EL (cell line): Measurements from ENCODE around the gene TNIP3.
"Not testable (repeated sequence)": the region's sequence is repeated elsewhere in the genome, so short reads cannot be mapped to it uniquely, and the experiment has no call there.

Source experiments
- DNase-seq: peaks from one replicate; pipeline ENCODE4 v3.0.0-alpha.2; 2016

Gene TNIP3

DNA sequence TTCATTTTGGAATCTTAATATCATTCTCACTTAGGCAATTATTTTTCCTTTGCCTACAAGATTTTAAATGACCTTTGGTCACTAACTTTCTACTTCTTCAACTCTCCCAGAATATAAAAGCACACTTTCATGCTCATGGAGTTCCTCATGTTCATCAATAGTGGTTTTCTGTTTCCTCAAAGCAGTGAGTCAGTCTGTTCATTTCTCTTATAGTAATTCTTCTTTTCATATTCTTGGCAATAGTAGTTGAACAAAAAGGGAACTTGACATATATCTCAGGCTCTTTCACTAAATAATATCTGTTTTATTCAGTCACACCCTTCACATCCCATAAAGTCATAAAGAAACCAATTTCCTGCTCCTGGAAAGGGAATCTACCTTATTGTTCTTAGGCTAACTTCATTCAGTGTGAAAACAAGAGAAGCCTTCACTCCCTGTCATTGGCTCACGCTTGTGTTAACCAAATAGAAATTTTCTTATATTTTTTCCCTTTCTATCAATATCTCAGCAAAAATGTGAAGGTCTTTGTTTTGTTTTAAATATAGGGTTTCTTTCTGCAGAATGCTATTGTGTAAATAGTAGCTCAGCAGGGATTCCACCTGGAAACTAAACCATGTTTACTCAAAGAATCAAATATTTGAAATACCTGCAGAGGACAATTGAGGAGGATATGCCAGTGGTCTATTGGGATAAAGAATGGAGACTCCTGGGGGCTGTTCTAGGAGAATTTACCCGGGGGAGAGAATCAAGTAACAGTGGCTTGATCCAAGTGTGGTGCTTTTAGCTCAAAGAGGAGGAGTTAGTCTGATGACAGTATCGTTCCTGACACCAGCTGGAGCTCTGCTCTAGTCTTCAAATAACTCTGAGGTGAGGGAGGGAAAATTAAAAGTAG, 13.4 kb upstream of the TNIP3 start:
- DNase-seq: no peak

DNA sequence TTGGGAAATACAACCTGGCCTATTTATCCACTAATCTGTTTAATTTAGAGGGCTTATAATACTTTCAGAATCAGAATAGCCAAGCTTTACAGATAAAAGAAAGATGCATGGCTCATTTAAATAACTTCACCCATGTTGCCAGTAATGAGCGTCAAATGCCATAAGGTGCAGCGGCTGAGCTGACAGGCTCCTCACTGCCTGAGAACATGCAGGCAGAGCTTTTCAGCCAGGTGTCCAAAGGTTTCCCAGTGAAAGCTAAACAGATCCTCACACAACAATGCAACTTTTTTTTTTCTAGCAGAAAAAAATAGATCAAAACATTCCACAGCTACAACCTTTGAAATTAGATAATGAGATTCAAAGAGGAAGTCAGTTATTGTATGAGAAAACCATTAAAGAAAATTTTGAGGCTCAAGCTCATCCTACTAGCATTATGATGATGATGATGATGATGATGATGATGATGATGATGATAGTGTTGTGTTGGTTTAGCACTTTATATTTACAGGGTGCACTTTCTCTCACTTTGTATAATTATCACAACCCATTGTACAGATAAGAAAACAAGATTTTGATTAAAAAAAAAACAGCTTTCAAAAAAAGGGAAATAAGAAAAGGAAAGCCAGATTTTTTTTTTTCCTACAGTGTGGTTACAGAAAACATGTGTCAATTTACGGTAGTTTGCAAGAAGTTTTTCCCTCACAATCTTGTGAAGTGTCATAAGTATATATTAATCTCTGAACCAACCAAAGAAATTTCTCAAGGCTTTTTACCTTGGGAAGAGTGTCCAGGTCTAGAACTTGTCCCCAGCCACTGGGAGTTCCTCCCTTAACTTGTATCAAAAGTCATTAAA, 12.2 kb upstream of the TNIP3 start:
- no peak for DNase-seq

DNA sequence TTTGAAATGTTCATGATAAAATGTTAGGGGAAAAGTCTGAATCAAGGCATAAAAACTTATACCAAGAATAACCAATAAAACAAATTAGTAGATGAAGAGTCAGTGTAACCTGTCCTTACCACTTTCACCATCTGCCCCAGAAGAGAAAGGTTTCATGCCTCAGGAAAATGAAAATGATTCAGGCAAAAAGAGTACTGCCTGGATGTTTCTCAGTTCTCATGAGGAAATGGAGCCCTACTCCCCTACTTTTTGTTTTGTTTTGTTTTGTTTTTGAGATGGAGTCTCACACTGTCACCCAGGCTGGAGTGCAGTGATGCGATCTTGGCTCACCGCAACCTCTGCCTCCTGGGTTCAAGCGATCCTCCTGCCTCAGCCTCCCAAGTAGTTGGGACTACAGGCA, 7.4 kb upstream of the TNIP3 start:
- DNase-seq: not testable (repeated sequence)

DNA sequence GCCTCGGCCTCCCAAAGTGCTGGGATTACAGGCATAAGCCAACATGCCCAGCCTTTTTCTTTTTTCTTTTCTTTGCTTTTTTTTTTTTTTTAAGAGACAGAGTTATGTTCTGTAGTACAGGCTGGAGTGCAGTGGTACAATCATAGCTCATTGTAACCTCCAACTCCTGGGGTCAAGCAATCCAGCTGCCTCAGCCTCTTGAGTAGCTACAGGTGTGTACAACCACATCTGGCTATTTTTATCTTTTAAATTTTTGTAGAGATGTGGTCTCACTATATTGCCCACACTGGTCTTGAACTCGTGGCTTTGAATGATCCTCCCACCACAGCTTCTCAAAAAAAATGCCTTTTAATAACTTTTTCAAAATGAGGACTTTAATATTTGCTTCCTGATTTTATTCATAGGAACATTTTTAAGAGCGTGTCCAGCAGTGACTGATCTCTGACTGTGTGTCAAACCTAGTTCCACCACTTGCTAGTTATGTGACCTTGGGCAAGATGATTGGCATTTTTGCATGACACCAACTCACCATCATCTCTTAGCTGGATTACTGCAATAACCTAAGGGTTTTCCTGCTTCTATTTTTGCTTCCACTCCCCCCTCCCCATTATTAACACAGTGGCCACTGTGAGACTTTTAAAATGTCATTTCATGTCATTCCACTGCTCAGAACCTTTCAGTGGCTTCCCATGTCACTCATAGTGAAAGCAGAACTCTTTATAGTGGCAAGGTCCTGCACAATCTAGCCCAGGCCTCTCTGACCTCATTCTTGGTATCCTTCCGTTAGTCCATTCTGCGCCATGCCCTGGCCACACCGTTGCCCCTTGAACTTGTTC, 4.5 kb upstream of the TNIP3 start:
- DNase-seq: no peak

DNA sequence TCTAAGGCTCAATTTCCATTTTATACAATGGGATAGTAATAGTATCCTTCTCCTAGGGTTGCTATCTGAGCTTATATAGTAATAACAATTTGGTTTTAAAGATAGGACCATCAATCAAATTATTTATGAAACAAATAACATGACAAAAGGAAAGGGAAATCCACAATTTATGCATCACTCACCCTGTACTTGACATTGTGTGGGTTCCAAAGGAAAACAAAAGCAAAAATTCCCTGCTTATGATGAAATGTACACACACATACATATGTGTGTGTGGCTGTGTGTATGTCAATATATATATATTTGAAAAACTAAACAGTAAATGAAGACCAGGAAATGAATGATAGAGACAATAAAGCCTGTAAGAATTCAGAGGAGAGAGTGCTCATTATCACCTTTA, 2.9 kb upstream of the TNIP3 start:
- no peak for DNase-seq

DNA sequence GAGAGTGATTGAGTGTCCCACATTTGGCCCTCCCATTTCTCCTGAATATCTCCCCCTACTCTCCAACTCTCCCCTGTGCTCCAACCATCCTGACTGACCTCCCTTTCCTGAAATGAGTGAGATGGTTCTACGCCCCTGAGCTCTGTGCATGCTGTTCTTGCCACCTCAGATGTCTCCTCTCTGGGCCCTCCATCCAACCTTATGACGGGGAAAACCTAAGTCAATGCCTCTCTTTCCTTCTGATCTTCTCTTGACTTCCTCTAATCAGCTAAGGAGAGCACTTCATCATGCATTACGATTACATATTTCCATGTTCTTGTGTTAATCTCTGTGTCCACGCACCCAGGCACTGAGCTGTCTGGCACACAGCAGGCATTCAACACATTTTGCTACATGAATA, 1.1 kb upstream of the TNIP3 start:
- DNase-seq: no peak

DNA sequence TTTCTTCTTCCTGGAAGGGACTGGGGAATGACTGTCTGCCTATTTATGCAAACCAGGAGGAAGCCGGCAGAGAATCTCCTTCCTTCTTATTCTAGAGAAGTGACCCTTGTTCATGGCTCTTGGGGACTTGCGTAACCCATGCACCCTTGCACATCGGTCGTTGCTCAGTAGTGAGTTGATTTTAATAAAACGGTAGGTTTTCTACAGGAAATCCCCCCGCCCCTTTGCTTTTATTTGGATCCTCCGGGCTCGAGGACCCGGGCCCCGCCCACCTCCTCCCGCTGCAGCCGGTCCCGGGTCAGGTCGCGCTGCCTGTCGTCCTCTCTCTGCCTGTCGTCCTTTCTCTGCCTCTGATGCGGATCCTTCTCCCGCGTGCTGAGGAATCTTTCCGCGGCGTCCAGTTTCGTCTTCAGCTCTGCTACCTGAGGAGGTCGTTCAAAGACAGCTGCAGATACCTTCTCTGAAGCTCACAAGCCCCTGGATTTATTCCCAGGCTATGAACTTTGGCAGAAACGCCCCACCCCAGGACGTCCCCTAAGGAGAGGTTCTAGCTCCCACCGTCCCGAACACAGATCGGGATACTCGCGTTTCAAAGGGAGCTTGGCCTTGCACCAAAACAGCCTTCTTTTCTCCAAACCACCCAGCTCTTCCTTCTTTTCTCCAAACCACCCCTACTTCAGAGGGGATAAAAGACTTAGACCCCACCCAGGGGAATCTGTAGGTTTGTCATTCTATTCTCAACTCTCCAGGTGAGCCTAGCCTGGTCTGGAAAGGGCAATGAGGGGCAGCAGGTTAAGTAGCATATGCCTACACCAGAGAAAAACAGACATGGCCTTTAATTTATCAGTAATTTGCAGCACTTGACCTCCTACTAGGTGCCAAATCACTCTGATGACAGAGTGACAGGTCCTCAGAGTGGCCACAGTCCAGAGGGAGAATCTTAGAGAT, 7.0 kb downstream of the TNIP3 start:
- peak; percentile 36 for DNase-seq

DNA sequence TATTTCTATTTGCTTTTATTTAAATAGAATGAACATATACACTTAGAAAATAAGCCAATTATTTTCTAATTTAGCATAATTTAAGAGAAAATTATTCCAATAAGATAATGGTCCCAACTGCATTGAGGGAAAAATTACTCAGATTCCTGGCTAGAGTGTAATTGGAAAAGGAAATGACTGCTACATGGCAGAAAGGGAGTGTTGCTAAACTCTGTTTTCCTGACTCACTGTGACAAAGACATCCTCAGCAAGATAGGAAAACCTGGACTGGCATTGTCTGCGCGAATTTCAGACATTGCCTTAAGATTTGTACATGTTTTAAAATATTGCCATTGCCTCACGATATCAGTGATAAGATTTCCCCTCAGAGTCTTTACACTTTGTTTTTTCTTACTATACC, 8.2 kb downstream of the TNIP3 start:
- DNase-seq: peak; percentile 85

DNA sequence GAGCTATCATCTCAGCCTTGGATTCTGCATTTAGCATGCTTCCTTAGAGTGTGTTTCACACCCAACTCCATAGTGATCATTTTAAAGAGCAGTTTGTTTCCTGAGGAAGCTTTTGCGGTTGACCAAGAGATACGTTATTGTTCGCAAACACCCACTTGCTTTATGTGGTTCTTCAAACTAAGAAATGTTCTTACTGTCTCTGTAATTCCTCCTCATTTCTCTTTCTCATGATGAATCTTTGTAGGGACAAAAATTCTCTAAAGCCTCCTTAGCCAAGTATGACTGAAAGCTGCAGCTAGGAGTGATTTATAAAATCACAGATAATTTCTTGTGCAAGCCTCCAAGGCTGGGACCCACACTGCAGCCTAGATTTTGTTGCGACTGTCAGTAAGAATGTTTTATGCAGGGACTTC, 10.0 kb downstream of the TNIP3 start:
- DNase-seq: no peak

DNA sequence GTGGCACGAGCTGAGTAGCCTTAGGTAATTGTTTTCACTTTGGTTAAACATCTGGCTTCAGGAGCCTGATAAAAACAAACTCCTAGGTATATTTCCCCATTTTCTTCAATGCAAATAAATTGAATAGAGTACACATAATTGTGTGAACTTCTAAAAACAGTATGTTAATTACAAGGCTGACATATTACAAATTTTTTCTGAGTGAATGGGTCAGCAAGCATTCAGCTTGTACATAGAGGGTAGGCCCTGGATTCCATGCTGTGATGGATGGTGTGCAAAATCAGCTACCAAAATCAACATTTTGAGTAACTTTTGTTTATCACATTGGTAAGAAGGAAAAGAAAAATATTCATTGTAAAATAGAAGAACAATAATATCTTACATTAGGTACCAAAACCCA, 12.2 kb downstream of the TNIP3 start:
- no peak for DNase-seq

DNA sequence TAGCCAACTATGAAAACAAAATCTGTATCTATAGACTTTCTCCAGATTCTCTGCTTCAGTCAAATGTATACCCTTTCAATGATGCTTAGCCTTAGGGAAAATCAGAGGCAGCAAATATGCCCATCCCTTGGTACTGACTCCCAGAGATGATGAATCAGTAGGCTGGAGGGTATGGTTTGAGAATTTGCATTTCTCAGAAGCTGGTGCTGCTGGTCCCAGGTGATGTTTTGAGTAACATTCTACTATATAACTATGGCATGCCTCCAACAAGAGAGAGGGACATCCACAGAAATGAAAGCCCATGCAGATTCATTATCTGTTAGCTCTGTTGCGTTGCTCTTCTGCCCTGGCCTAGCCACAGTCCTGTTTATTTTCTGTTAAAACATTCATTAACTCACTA, 13.6 kb downstream of the TNIP3 start:
- DNase-seq: no peak

DNA sequence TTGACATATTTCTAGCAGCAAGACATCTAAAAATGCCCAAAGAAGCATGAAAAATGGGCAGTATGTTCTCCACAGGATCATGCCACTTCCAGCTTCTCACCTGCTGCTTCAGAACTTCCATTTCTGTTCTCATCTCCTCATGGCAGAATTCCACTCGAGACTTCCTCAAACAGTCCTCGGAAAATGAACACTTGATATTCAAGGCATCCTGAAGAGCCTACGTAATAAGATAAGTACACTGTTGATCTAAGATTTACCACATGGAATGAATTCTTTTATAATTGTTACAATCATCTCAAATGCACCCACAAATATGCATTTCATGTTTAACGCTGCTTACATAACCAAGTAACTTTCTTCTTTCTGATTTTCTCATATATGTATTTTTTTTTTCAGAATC, 14.1 kb downstream of the TNIP3 start:
- DNase-seq: peak; percentile 14

DNA sequence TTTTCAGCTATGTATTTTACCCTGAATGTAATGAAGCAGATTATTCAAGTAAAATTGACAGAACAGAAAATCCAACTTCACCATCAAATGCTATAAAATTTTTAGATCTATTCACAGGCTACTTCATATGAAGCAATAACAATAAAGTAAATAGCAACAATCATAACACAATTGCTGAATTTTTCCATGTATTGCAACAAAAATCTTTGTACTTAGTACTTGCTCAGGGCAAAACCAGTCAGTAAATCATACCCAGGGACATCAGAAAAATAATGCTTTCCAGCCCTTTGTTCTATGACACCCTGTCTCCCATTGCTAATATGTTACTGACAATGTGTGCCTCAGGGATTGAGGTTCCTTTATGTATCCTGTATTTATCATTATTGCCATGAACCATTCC, 15.5 kb downstream of the TNIP3 start:
- DNase-seq: no peak

DNA sequence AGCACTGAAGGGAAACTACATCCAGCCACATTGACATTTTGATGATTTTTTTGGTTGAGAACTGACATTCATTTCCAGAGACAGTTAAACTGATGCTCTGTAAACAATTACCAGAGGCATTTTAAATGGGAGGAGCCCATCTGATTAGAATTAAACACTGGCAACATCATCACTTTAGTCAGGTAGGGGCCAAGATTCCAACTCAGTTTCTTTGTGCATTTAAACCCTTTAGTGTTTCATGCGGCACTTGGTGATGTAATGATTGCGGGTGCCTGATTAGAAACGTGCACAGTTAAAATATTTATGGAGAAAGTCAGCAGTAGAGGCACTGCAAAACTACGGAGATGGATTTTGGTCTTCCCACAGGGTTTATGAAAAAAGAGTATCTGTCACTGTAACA, 16.1 kb downstream of the TNIP3 start:
- DNase-seq: peak; percentile 56

DNA sequence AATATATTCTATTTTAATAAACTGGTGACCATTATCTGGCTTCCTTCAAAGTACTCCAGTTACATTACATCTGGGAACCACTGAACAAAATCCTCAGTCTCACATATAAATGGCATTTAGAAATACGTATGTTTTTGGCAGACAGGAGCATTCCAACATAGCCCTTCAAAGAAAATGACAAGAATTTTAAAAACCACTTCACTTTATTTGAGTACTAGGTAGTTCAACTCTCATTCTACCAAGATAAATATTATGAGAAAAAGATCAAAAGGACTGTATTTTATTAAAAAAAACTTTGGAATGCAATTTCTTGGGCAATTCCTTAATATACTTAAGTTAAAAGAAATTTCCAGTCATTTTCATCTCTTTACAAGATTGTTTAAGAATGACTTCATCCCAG, 17.6 kb downstream of the TNIP3 start:
- no peak for DNase-seq

DNA sequence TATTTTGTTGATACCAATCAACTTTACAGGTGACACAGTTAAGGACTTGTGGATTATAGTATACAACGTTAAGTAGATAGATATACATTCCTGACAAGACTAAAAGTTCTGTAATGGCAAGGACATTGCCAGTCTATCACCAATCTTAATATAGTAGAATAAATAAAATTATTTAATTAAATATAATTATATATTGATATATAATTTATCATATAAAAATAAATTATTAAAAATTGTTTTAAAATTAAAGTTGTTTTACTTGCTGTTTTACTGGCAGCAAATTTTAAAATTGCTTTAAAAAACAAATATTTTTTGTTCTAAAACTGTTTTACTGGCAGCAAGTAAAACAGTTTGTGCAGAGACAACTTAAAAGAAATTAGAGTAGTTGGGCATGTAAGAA, 18.7 kb downstream of the TNIP3 start:
- DNase-seq: no peak

DNA sequence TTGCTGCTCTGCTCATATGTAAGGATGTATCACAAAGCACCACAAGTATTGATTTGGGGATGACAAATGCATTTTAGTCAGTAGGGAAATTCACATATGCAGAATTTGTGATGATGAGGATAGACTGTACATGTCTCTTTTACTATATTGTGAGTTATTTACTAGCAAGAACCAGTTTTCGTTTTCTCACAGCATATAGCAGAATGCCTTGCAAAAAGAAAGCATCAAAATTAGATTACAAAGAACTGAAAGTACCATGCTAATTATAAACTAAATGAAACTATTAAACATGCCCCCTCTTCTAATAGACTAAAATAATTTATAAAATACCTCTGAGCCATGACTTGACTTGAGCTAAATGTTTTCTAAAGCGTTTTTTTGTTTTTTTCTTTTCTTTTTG, 20.1 kb downstream of the TNIP3 start:
- DNase-seq: no peak

DNA sequence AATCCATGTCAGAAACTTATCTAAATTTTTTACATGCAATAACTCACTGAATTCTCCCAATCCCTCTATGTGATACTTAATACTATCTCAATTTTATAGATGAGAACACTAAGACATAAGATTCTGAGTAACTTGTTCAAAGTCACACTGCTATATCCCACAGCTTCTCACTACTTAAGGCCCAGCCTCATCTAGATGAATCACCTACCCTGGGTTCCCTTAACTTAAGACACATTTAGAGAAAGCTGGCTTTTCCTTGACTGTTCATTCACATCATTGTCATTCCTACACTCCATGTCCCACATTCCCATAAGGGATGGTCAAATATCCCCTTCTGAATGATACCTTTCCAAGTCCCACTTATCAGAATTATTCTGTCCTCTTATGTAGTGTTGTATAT, 21.0 kb downstream of the TNIP3 start:
- no peak for DNase-seq

DNA sequence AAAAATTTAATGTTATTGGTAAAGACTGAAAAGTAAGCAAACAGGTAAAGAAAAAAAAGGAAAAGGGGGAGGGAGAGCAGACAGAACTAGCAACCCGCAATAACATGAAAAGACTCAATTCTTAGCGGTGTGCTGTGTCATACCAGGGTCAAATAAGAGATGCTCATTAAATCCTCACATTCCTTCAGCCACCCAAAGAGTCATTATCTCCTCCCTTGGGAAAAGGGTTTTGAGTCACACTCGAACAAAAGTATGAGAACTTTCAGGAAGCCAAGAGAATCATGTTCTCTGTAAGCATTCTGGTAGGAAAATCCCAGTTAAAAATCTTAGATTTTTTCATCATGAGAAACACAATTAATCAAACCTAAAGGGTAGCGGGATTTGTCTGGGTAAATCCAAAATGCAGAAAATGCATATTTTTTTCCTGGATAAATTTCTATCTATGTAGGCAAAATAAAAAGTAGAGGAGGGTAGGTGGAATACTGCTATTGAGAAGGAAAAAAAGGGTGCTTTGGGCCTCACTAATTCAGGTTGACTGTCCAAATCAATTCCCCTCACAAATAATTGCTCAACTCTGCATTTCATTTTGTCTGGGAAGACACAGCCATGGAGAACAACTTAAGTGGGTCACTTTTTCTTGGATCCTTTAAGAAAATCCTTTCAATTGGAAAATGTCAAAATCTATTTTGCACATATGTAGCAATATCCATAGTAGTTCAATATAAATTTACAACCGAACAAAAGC, 23.2 kb downstream of the TNIP3 start:
- DNase-seq: peak; percentile 76

DNA sequence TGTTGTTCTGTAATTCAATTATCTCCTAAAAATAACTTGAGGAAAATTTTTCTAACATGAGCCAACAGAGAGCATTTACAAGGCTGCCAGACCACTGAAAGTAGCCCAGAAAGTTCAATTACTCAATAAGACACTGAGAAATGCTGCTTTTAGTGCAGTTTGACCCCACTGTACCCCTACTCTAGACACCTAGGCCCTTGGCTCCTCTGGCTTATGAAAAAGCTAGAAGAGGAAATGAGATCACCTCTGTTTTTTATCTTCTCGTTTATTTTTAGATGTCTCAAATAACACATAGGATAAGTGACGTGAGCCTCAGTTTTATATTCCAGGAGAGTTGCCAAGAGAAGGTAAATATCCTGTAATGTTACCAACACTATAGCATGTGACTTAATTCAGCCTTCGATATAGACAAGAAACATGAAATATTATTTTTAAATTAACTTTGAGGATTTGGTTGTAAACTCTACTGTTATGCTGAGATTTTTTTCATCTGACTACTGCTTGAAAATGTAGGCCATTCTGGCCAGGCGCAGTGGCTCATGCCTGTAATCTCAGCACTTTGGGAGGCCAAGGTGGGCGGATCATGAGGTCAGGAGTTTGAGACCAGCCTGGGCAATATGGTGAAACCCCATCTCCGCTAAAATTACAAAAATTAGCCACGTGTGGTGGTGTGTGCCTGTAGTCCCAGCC, 24.4 kb downstream of the TNIP3 start:
- peak; percentile 55 for DNase-seq
